Measurements from ENCODE around the gene NTMT2. TPM values are rescaled to one million over a fixed set of nuclear protein-coding genes. Genes with fewer than 3 reads are reported as not detected.

Gene NTMT2
- total and polyA plus RNA-seq, 7 donors, result 0.28 TPM; not detected in 6

DNA sequence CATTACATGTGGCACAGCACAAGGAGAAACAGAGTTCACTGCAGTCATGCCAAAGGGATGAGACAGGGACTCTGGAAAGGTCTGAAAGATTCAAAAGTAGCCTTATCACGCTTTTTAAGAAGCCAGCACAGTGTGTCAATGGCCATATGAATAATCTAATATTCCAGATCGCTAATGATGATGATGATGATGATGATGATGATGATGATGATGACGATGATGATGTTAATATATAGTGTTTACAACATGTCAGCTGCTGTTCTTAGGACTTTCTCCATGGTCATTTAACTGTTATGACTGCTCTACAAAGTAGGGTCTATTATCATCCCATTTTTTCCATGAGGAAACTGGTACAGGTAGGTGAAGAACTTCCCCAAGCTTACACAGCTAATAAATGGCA, 64.4 kb downstream of the NTMT2 start:
- H3K9me3 ChIP-seq, result no peaks in the 10 kb centered on the region
- no peaks in the 10 kb centered on the region for H3K27me3 ChIP-seq (ENCODE audit: insufficient read depth in 3 of 3, low read length in 2 of 3)
- ATAC-seq, result no peak
- H3K27ac ChIP-seq, result no peak overlapping the region
- WGBS, 3 donors, result 80 to 89% (median 83%) methylated on average over 3 of the region's 3 CpGs
- no peak for DNase-seq
- H3K4me3 ChIP-seq, result no peak overlapping the region
- no peaks in the 10 kb centered on the region for H3K36me3 ChIP-seq (ENCODE audit: insufficient read depth in 1 of 2, low read depth in 1 of 2)
- intact Hi-C loops (cut with DNase I), result no loop called here
- H3K4me1 ChIP-seq, result no peaks in the 10 kb centered on the region
- TF ChIP-seq, protein P1, sequence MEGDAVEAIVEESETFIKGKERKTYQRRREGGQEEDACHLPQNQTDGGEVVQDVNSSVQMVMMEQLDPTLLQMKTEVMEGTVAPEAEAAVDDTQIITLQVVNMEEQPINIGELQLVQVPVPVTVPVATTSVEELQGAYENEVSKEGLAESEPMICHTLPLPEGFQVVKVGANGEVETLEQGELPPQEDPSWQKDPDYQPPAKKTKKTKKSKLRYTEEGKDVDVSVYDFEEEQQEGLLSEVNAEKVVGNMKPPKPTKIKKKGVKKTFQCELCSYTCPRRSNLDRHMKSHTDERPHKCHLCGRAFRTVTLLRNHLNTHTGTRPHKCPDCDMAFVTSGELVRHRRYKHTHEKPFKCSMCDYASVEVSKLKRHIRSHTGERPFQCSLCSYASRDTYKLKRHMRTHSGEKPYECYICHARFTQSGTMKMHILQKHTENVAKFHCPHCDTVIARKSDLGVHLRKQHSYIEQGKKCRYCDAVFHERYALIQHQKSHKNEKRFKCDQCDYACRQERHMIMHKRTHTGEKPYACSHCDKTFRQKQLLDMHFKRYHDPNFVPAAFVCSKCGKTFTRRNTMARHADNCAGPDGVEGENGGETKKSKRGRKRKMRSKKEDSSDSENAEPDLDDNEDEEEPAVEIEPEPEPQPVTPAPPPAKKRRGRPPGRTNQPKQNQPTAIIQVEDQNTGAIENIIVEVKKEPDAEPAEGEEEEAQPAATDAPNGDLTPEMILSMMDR (IDR thresholded peaks at IDR 0.05), result no peak

DNA sequence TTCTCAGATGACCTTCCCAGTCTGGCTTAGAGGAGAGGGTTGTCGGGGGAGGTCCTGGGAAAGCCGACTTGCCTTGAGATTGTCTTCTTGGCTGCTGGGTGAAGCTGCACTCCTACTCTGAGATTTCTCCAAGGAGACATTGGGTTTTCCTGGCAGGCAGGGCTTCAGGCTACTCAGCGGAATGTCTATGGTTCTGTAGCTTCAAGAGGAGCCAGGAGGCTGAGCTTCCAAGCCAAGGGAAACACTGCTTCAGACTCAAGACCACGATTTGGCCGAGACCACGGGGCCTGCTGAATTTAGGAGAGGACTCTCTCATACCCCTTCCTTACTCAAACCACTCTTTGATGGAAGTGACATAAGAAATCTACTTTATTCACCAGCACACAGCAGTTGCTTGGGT, 67.8 kb downstream of the NTMT2 start:
- DNase-seq (peak in 1 of 2 donors; percentile 23), ATAC-seq (peak in 1 of 4 donors; percentile 27)
- intact Hi-C loops (cut with DNase I), result no loop called here
- H3K9me3 ChIP-seq, result no peaks in the 10 kb centered on the region
- 81 to 87% (median 82%) methylated on average over 6 of the region's 6 CpGs for WGBS, 3 donors
- no peaks in the 10 kb centered on the region for H3K36me3 ChIP-seq (ENCODE audit: insufficient read depth in 1 of 2, low read depth in 1 of 2)
- TF ChIP-seq, protein P1 (IDR thresholded peaks at IDR 0.05), result no peak
- H3K4me1 ChIP-seq, result no peaks in the 10 kb centered on the region
- H3K27ac ChIP-seq, result no peak overlapping the region
- no peak overlapping the region for H3K4me3 ChIP-seq
- H3K27me3 ChIP-seq (ENCODE audit: insufficient read depth in 3 of 3, low read length in 2 of 3), result no peaks in the 10 kb centered on the region

DNA sequence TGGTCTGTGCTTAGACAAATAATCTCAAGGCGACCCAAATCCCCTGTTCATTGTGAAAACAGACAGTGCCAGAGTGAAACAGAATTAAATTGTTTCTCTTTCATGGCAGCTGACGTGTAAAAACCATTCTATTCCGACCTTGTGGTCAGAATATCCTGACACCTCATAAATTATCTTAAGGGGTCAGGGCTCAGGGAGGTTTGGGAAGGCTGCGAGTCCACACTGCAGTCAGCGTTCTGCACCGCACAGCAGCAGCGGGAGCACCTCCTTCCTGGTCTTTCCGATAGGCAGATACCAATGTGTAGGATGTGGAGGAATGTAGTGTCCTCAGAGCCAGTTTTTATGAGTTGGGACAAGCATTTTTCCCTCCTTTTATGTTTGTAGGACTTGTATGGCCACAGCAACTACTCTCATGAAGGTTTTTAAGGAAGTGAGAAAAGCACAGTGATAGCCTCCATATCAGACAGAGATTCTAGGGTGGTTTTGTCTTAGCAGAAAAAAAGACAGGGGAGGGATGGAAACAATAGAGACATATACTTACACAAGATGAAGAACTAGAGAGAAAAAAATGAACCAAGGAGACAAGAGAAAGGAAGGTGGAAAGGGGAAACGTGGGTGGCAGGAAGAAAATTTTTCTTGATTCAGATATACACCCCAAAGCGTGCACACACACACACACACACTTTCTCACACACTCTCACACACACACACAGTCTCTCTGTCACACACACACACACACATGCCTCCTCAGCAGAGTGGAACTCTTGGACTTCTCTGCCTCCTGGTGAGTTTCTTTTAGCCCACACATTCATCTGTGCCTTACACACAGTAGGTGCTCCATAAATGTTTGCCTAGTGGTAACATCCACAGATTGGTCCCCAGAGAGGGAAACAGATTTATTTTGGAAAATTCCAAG, 68.6 kb downstream of the NTMT2 start:
- Histone ChIP-seq H3K27me3 (ENCODE audit: insufficient read depth in 3 of 3, low read length in 2 of 3) (no peaks in the 10 kb centered on the region), H3K36me3 (ENCODE audit: insufficient read depth in 1 of 2, low read depth in 1 of 2) (no peaks in the 10 kb centered on the region), H3K27ac (no peak overlapping the region), H3K9me3 (no peaks in the 10 kb centered on the region), H3K4me1 (no peaks in the 10 kb centered on the region), H3K4me3 (no peak overlapping the region)
- WGBS, 3 donors, result 62 to 77% (median 70%) methylated on average over 10 of the region's 10 CpGs
- ATAC-seq (no peak), DNase-seq (no peak)
- TF ChIP-seq, protein P1 (IDR thresholded peaks at IDR 0.05), result no peak
- intact Hi-C loops (cut with DNase I), result no loop called here

DNA sequence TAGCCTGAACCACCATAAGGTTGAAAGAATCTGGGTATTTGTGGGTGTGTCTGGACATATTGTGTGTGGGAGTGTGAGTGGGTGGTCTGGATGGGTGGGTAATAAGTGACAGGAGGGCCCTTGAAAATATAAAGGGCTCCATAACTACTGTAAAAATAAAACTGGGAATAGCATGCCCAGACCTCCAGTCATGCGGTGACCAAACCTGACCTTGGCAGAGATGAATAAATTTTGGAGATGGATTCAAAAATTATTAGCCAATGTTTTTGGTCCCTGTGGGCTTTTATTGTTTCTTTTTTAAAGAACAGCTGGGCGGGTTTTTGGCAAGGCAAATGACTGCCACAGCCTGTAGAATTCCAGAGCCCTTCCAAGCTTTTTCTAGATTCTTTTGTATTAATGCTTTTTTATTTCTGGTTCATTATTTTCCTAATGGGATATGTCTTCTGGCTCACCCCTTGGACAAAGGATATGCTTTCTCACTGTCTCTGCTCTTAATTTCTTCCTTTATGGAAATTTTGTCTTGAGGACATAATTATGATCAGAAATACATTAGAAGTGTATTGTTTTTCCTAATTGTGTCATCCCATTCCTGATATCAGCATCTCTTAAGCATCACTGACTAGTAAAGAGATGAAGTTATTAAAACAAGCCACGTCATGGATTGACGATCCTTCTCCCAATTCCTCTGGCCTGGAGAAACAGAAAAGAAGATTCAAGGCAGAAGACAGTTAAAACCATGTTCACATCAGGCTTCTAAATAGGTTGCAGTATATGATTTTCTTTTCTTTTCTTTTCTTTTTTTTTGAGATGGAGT, 69.5 kb downstream of the NTMT2 start:
- Histone ChIP-seq H3K27ac (no peak overlapping the region), H3K9me3 (no peaks in the 10 kb centered on the region), H3K27me3 (ENCODE audit: insufficient read depth in 3 of 3, low read length in 2 of 3) (no peaks in the 10 kb centered on the region), H3K36me3 (ENCODE audit: insufficient read depth in 1 of 2, low read depth in 1 of 2) (no peaks in the 10 kb centered on the region), H3K4me3 (no peak overlapping the region), H3K4me1 (peaks cover 2% of the 10 kb centered on the region)
- TF ChIP-seq, protein P1 (IDR thresholded peaks at IDR 0.05), result no peak
- WGBS, 3 donors, result 29 to 43% (median 35%) methylated on average over 4 of the region's 4 CpGs
- ATAC-seq, result peak in 3 of 4 donors; percentile 20 to 58 (median 35)
- DNase-seq, result peak; percentile 30 to 57
- intact Hi-C loops (cut with DNase I), result no loop called here

All from psoas muscle (tissue), 8 donors.